HG03575 (cell line): ENCODE results near the gene RREB1.
A peak's percentile ranks its signal among the peaks of the same experiment; 100 is the strongest.

Source experiments
- ATAC-seq: cut with Tn5 transposase; IDR thresholded peaks from one replicate; pipeline ENCODE4 v1.9.1; 2021; ENCODE audit not compliant: unreplicated experiment, insufficient number of reproducible peaks, low FRiP score; ENCODE audit errors: extremely low read depth

RREB1 gene

GRCh38 chr6:7201732-7202541 lies 94.2 kb downstream of the RREB1 start:
- peak; percentile 93 for ATAC-seq

GRCh38 chr6:7202950-7203349 lies 95.2 kb downstream of the RREB1 start:
- ATAC-seq: no peak

GRCh38 chr6:7203939-7204338 lies 96.2 kb downstream of the RREB1 start:
- no peak for ATAC-seq

- no peak for ATAC-seq
Measured at GRCh38 chr6:7204726-7205125, 97.0 kb downstream of the RREB1 start.

GRCh38 chr6:7207720-7208119 lies 100.0 kb downstream of the RREB1 start:
- ATAC-seq: no peak

GRCh38 chr6:7213416-7213815 lies 105.7 kb downstream of the RREB1 start:
- ATAC-seq: no peak

GRCh38 chr6:7214468-7214867 lies 106.7 kb downstream of the RREB1 start:
- no peak for ATAC-seq

GRCh38 chr6:7215131-7215530 lies 107.4 kb downstream of the RREB1 start:
- ATAC-seq: no peak

GRCh38 chr6:7215798-7216231 lies 108.1 kb downstream of the RREB1 start:
- no peak for ATAC-seq

- no peak for ATAC-seq
Measured at GRCh38 chr6:7216941-7217621, 109.3 kb downstream of the RREB1 start.

GRCh38 chr6:7218406-7218988 lies 110.7 kb downstream of the RREB1 start:
- no peak for ATAC-seq

- no peak for ATAC-seq
Measured at GRCh38 chr6:7219310-7219709, 111.5 kb downstream of the RREB1 start.

GRCh38 chr6:7222197-7222596 lies 114.4 kb downstream of the RREB1 start:
- no peak for ATAC-seq

GRCh38 chr6:7224731-7225130 lies 117.0 kb downstream of the RREB1 start:
- ATAC-seq: no peak

GRCh38 chr6:7228662-7229375 lies 121.1 kb downstream of the RREB1 start:
- no peak for ATAC-seq

- ATAC-seq: no peak
Measured at GRCh38 chr6:7229376-7230326, 121.9 kb downstream of the RREB1 start.

GRCh38 chr6:7230327-7230691 lies 122.5 kb downstream of the RREB1 start:
- ATAC-seq: no peak

- ATAC-seq: no peak
Measured at GRCh38 chr6:7230956-7231713, 123.4 kb downstream of the RREB1 start.
